OCI-LY3 (cell line): ENCODE results near the gene ERICH2.

Source experiments
- CTCF ChIP-seq: fragments of 200-600, 300-600 bp; sonication (generic); IDR thresholded peaks from 2 replicates; pipeline ENCODE4 v1.5.1; 2014; ENCODE audit warnings: antibody characterized with exemption, low read length, low read depth
- EZH2phosphoT487 ChIP-seq: fragments of 200-600 bp; shearing (Covaris generic); IDR thresholded peaks from 2 replicates; pipeline ENCODE4 v1.6.1; 2018; ENCODE audit warnings: antibody characterized with exemption, mixed run types, low read depth

- TF ChIP-seq CTCF (no peak), EZH2phosphoT487 (no peak)
Measured at GRCh38 chr2:170764880-170765261, 5.3 kb upstream of the ERICH2 start.
